ENCODE measurements around the gene TSPAN31.
"Not testable (repeated sequence)": the region's sequence is repeated elsewhere in the genome, so short reads cannot be mapped to it uniquely, and the experiment has no call there.

Gene TSPAN31

GRCh38 chr12:57769594-57769993 lies 24.8 kb downstream of the TSPAN31 start:
- no peak for DNase-seq

DNA sequence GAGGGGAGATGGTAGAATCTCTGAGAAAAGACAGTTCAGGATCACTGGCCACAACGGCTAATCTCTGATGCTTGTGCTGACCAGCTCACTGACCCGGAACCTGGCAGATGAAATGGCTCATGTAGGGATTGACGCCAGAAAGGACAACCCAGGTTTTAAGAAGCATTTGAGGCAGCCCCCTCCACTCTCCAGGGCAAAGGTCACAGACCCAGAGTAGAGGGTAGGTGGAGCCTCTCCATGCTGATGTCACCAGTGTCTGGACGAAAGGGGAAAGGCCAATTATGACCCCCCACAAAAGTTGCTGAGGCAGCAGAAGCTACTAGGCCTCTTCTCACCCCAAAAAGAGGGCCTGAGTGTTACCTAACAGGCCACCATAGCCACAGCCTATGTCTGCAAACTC lies 25.9 kb downstream of the TSPAN31 start:
- no peak for DNase-seq

DNA sequence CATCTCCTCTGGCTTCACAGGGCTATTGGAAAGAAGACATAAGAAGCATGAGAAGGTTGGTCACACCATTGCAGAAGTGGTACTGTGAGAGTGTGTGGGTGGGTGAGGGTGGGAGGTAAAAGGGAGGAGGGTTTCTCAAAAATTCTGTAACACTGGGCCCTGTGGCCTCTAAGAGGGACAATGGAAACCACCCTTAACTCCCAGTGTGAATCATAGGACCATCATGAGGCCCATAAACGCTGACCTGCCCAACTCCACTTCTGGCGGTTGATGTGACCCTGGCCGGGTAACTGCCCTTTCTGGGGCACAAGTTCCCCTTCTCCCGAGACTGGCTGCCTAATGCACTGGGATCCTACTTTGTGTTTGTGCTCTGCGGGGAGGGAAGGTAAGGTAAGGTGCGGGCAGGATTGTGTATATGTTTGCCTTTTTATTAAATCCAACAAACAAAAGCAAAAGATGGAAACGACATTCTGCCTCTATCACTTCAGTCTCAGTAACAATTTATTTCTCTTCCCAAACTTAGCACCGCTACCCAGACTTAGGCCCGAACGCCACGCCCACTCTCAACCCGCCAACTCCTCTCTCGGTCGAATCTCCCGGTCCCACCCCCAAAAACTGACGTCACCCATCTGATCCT lies 26.5 kb downstream of the TSPAN31 start:
- peak; percentile 79 for DNase-seq

DNA sequence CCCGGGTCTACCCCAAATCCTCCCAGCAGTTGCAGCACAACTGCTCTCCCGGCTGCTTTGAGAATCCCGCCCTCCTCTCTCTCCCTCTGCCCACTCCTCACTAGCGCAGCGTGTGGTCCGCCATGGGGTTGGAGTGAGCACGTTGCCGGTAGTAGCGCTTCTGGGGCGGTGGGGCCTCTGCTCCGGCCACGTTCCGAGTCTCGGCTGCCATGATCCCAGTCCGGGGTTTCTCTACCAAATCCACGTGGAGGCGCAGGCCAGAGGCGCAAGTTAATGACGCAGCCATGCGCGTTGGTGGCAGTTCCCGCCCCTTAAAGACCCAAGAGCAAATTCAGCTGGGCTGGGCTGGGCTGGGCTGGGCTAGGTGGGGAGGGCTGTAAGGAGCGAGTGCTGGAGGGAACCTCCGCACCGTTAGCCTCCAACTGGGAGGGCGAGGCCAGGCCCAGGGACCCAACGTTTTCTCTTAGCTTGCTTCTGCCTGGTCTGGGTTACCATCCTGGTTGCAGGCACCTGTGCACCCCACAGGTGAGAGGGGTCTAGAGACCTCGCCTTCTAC lies 27.1 kb downstream of the TSPAN31 start, which contains the start of gene METTL1:
Gene METTL1, minus strand, starts transcription at position 233 of the 556 bp plus-strand sequence. Its CDS starts 22 bp downstream, at position 211.
- peak; percentile 93 for DNase-seq

DNA sequence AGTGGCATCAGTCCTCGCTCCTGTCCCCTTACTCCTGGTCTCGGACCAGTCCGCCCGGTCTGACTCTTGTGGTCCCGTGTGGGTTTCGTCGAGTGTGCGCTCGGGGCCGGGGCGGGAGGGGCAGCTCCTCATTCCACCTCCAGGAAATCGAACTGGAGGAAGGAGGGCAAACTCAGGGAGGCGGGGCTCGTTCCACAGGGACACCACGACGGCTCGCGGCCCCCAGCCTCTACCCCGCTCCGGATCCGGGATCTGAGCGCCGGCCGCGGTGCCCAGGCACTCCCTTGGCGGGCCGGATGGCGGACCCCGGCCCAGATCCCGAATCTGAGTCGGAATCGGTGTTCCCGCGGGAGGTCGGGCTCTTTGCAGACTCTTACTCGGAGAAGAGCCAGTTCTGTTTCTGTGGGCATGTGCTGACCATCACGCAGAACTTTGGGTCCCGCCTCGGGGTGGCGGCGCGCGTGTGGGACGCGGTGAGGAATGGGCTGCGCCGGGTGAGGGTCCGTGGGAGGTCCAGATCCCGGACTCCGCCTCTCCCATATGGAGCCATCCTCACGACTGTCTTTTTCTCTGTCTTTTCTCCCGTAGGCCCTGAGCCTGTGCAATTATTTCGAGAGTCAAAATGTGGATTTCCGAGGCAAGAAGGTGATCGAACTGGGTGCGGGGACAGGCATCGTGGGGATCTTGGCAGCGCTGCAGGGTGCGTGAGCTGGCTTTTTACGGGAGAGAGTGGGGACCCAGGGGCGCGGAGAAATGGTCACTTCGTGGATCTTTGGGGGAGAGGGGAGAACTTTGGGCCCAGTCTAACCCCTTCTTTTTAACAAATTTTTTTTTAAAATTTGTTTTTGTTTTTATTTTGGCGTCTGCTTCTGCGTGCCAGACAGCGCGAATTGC lies 27.8 kb downstream of the TSPAN31 start, which contains the start of gene EEF1AKMT3:
Gene EEF1AKMT3, plus strand, starts transcription at position 186 of the 894 bp plus-strand sequence. Its CDS starts 111 bp downstream, at position 297.
- no peak for DNase-seq

DNA sequence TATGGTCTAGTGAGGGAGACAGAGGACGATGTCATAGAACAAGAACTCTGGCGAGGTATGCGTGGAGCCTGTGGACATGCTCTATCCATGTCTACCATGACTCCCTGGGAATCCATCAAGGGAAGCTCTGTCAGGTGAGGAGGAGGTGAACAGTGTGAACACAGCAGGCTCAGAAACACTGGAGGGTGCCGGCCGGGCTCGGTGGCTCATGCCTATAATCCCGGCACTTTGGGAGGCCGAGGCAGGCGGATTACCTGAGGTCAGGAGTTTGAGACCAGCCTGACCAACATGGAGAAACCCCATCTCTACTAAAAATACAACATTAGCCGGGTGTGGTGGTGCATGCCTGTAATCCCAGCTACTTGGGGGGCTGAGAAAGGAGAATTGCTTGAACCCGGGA lies 29.8 kb downstream of the TSPAN31 start:
- DNase-seq, result not testable (repeated sequence)

DNA sequence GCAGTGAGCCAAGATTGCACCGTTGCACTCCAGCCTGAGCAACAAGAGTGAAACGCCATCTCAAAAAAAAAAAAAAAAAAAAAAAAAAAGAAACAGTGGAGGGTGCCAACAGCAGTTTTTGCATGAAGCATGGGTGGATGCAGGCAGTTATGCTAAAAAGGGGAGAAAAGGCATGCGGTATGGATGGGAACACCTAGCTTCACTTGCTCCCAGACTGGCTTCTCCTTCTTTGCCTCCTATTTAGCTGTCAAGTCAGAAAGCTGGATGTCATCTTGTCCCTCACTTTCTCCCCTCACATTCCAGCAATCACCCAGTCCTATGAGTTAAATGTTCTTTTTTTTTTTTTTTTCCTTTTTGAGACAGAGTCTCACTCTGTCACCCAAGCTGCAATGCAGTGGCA lies 30.2 kb downstream of the TSPAN31 start:
- DNase-seq, result no peak

DNA sequence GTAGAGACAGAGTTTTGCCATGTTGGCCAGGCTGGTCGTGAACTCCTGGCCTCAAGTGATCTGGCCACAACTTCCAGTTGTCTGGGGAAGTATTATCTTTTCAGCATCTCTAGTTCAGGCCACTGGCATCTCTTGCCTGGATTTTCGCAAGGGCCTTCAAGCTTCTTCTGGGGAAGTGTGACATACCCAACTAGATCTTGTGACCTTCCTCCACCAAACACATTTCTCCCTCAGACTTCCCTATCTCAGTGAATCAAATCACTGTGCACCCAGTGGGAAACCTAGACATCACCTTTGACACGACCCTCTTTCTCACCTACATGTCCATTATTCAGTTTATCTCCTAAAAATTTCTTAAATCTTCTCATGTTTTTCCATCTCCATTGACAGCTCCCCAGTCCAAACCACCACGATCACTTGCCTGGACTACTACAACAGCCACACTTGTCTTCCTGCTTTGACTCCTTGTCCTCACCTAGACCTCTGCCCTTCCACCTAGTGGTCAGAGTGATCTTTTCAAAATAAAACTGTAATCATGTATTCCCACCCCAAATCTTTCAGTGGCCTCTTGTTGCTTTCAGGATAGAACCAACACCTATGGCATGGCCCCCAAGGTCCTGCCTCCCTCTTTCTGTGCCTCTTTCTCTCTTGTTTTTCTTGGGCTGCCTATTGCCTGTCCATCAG lies 30.9 kb downstream of the TSPAN31 start:
- no peak for DNase-seq

DNA sequence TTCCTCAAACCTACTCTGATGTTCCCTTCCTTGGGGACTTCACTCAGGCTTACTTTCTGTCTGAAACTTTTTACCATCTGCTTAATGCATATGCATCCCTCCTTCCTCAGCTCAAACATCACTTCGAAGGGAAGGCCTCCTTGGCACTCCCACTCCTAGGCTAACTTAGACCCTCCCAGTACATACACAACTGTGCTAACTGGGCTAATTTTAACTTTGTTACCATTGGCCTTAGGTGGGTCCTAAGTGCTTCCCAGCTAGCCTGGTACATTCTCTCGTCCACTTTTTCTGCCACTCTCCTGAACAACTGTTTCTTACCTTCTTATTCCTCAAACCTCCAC lies 31.4 kb downstream of the TSPAN31 start:
- DNase-seq, result no peak

DNA sequence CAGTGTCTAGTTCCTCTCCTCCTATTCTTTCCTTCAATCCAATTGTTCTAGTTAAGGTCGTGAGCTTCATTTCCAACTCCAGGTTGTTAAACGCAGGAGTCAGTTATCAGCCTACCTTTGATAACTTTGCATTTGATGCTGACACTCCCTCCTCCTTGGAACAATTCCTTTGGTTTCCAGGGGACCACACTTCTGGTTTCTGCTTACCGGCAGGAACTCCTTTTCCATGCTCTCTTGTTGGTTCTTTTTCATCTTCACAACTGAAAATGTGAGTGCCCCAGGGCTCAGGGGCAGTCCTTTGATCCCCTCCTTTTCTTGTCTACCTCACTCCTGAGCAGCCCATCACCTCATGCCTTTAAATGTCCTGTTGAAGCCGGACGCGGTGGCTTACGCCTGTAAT lies 32.5 kb downstream of the TSPAN31 start:
- no peak for DNase-seq

DNA sequence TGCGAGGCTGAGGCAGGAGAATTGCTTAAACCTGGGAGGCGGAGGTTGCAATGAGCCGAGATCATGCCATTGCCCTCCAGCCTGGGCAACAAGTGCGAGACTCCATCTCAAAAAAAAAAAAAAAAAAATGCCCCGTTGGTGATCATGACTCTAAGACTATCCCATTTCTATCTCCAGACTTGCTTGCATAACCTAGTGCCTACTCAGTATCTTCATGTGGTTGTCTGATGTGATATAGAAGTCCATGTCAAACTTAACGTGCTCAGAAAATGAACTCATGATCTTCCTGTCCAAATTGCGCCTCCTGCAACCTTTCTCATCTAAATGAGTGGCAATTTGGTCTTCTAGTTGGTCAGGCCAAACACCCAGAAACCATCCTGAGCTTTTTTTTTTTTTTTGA lies 33.1 kb downstream of the TSPAN31 start:
- no peak for DNase-seq

DNA sequence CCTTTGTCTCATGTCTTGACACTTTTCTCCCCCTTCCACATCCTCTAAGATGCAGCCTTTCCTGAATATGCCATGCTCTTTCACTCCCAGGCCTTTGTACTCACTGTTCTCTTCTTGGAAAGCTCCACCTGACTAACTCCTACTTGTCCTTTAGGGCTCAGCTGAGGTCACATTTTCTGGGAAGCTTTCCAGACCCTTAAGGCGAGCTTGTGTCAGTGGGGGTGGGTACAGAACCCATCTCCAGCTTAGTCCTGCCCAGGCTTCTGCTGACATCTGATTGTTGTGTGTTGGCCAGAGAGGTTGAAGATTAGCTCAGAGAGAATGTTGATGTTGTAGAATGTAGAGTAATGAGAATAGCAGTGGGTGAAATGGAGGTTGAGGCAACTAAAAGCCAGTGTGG lies 34.9 kb downstream of the TSPAN31 start:
- DNase-seq, result no peak

- no peak for DNase-seq
These were observed 35.6 kb downstream of the TSPAN31 start for GRCh38 chr12:57780284-57780897.

DNA sequence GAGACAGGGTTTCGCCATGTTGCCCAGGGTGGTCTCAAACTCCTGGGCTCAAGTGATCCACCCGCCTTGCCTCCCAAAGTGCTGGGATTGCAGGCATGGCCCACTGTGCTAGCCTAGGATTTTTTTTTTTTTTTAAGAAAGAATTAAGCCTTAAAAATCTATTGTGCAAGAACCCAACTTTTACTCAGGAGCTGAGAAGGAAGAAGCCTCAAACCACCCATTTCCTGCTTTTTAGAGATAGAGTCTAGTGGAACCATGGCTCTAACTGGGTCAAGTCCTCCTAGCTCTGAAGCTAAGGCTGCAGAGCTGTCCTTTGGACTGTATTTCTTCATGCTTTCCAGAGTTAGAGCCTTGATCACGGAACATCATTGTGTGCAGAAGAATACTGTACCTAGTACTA lies 36.4 kb downstream of the TSPAN31 start:
- no peak for DNase-seq

- no peak for DNase-seq
These were observed 37.0 kb downstream of the TSPAN31 start for GRCh38 chr12:57781801-57782200.

DNA sequence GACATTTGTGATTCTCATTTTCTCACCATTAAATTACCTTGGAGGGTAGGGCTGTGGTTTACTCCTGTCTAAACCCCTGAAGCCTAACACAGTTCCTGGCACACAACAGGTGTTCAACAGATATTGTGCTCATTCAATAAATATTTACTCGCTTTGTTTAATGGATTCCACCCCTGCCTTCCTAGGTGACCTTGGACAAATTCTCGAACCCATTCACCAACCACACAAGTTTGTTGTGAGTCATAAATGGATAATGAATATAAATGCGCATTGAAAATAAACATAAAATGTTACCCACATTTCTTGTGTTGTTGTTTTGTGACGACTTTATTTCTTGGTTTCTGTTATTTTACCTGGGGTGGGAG lies 37.4 kb downstream of the TSPAN31 start:
- DNase-seq, result no peak

DNA sequence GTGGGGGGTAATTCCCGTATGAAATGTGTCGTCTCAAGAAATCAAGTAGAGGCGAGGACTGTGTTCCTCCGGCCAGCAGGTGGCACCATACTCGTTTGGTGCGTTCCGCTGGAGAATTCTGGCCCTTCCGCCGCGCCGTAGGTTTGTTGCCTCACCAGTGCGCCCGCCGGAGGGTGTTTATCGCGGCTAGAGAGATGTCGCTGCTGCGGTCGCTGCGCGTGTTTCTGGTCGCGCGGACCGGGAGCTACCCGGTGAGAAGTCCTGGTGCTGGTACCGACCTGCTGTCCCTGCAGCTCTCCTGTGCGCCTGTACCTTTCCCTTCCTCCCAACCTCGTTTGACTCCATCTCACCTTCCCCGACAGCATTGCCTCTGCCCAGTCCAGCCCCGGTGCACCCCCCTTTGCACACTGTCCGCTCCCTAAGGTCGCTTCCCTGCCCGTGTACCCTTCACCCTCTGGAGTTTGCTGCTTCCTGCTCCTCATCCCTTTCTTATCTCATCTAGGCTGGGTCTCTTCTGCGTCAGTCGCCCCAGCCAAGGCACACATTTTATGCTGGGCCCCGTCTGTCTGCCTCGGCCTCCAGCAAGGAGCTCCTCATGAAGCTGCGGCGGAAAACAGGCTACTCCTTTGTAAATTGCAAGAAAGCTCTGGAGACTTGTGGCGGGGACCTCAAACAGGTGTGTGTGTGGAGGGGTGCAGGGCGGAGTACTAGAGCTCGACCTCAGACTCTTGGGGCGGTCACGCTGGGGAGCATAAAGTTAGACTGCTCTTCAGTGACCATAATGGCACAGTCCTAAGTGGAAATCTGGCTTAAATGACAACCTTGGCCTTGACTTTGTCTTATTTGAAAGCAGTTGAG lies 38.0 kb downstream of the TSPAN31 start, which contains the start of gene TSFM:
Gene TSFM, plus strand, starts transcription at position 180 of the 858 bp plus-strand sequence. Its CDS starts 15 bp downstream, at position 195.
- DNase-seq, result peak; percentile 96

DNA sequence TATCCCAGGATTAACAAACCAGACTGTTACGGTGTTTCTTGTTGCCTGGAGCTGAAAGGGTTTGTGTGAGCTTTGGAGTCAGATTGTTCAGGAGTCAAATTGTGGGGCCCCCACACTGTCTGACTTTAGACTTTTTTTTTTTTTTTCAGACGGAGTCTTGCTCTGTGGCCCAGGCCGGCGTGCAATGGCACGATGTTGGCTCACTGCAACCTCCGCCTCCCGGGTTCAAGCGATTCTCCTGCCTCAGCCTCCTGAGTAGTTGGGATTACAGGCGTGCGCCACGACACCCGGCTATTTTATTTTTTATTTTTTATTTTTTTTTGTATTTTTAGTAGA lies 38.6 kb downstream of the TSPAN31 start:
- DNase-seq, result no peak

DNA sequence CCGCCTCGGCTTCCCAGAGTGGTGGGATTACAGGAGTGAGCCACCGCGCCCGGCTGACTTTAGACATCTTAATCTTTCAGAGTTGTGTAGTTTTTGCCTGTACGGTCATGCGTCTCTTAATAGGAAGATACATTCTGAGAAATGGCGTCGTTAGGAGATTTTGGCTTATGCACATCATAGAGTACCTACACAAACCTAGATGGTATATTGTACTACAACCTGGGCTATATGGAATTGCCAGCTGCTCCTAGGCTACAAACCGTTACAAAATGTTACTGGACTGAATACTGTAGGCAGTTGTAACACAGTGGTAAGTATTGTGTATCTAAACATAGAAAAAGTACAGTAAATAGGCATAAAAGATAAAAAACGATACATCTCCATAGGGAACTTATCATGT lies 39.0 kb downstream of the TSPAN31 start:
- no peak for DNase-seq

- DNase-seq, result no peak
These were observed 49.1 kb downstream of the TSPAN31 start for GRCh38 chr12:57793920-57794319.

GRCh38 chr12:57795354-57795753 lies 50.5 kb downstream of the TSPAN31 start:
- DNase-seq, result no peak

DNA sequence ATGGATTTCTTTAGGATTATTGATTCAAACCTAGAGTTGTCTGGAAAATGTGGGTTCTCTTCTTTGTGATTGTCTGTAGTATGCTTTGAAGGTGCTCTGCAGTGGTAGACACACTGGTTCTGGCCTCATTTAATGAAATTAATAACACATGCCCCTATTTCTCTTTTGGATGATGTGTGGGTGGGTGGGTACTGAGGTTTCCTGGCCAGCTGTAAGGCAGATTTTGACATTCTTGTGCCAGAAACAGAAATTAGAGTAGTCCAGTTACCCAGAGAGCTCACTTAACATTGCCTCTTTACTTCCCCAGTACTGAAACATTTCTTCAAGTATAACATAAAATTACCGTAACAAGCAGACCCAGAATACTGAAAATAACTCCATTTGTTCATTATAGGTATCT lies 52.2 kb downstream of the TSPAN31 start:
- no peak for DNase-seq

Data from COR-L47 (cell line).